ENCODE measurements around the gene TK1. TPM values are rescaled to one million over a fixed set of nuclear protein-coding genes. Genes with fewer than 3 reads are reported as not detected.

Gene TK1
- total RNA-seq, 1 experiment from 2014 or later, result 153 TPM

- H3K4me1 ChIP-seq (ENCODE audit: control insufficient read depth, insufficient read depth, low read length), result peaks cover 16% of the 10 kb centered on the region
- no peak for ATAC-seq
- BruUV-seq (replicated peaks), result no TSS peak
- H3K36me3 ChIP-seq (ENCODE audit: control insufficient read depth, insufficient read depth, low read length), result no peaks in the 10 kb centered on the region
- no peak for TF ChIP-seq SIN3A (IDR thresholded peaks at IDR 0.05; ENCODE audit: borderline replicate concordance, insufficient read depth, low read depth, low read length)
- TF ChIP-seq TCF7L2 (IDR thresholded peaks at IDR 0.05; ENCODE audit: low read depth, low read length), result no peak
- no peak for TF ChIP-seq REST (IDR thresholded peaks at IDR 0.05; ENCODE audit: insufficient read depth in 1 of 2, low read depth in 2 of 2, low read length in 1 of 2)
- TF ChIP-seq POLR2AphosphoS5 (IDR thresholded peaks at IDR 0.05; ENCODE audit: low read depth, low read length), result no peak
- TF ChIP-seq CTCF (IDR thresholded peaks at IDR 0.05), result no peak
- POLR2A ChIA-PET, result interaction anchor here (0.6 kb wide), 1 partner anchor 48 kb away, joined by 4 read pairs; the partner anchor contains the start of gene TK1
- no peaks in the 10 kb centered on the region for H3K27me3 ChIP-seq (ENCODE audit: control insufficient read depth, insufficient read depth, low read length)
- intact Hi-C loops (cut with micrococcal nuclease; ENCODE audit: unreplicated experiment), result no loop called here
- CTCF ChIA-PET, result interaction anchor here (0.6 kb wide), 2 partner anchors 18 to 457 kb away, joined by 3 to 5 read pairs; no protein-coding TSS in a partner anchor
- H3K9me3 ChIP-seq (ENCODE audit: control insufficient read depth, insufficient read depth, low read depth, low read length), result no peaks in the 10 kb centered on the region
- in situ Hi-C loops (cut with HindIII; ENCODE audit: low pct_unique_long_range_greater_than_20kb, low sequenced_read_pairs), result no loop called here
- no peak for DNase-seq (ENCODE audit: low read depth, low spot score)
- no peak overlapping the region for H3K27ac ChIP-seq (ENCODE audit: low read length)
- no peak overlapping the region for H3K4me3 ChIP-seq (ENCODE audit: low read depth in 2 of 2, low read length in 2 of 2)
Observed at GRCh38 chr17:78138204-78139060, 48.4 kb downstream of the TK1 start.

GRCh38 chr17:78137392-78138203 lies 49.3 kb downstream of the TK1 start:
- Histone ChIP-seq H3K4me1 (ENCODE audit: control insufficient read depth, insufficient read depth, low read length) (peaks cover 15% of the 10 kb centered on the region), H3K27me3 (ENCODE audit: control insufficient read depth, insufficient read depth, low read length) (no peaks in the 10 kb centered on the region), H3K27ac (ENCODE audit: low read length) (no peak overlapping the region), H3K9me3 (ENCODE audit: control insufficient read depth, insufficient read depth, low read depth, low read length) (no peaks in the 10 kb centered on the region), H3K4me3 (ENCODE audit: low read depth in 2 of 2, low read length in 2 of 2) (no peak overlapping the region), H3K36me3 (ENCODE audit: control insufficient read depth, insufficient read depth, low read length) (no peaks in the 10 kb centered on the region)
- ATAC-seq (no peak), DNase-seq (ENCODE audit: low read depth, low spot score) (no peak)
- ChIA-PET CTCF (interaction anchor here (0.6 to 1.2 kb wide), 5 partner anchors 17 to 458 kb away, joined by 3 to 6 read pairs (median 4); no protein-coding TSS in a partner anchor), POLR2A (interaction anchor here (0.6 kb wide), 1 partner anchor 49 kb away, joined by 4 read pairs; the partner anchor contains the start of gene TK1)
- in situ Hi-C loops (cut with HindIII; ENCODE audit: low pct_unique_long_range_greater_than_20kb, low sequenced_read_pairs), result no loop called here
- no TSS peak for BruUV-seq (replicated peaks)
- intact Hi-C loops (cut with micrococcal nuclease; ENCODE audit: unreplicated experiment), result no loop called here
- peak; percentile 76 for TF ChIP-seq CTCF (IDR thresholded peaks at IDR 0.05)
- TF ChIP-seq POLR2AphosphoS5 (IDR thresholded peaks at IDR 0.05; ENCODE audit: low read depth, low read length), result no peak
